HG02870 (cell line): Measurements from ENCODE around the gene FLCN.
A peak's percentile ranks its signal among the peaks of the same experiment; 100 is the strongest.

Source experiments
- ATAC-seq: cut with Tn5 transposase; IDR thresholded peaks from one replicate; pipeline ENCODE4 v1.9.1; 2021; ENCODE audit warnings: mild to moderate bottlenecking, moderate library complexity; ENCODE audit not compliant: unreplicated experiment

The FLCN gene

GRCh38 chr17:17236295-17237025, 508 bp downstream of the FLCN start:
- ATAC-seq = peak; percentile 23

- ATAC-seq = no peak
Measured at GRCh38 chr17:17235212-17236174, 1.5 kb downstream of the FLCN start.

GRCh38 chr17:17232303-17232621, 4.7 kb downstream of the FLCN start:
- ATAC-seq = no peak

- ATAC-seq = no peak
Measured at GRCh38 chr17:17231621-17232302, 5.2 kb downstream of the FLCN start.

- no peak for ATAC-seq
Measured at GRCh38 chr17:17229416-17230384, 7.3 kb downstream of the FLCN start.

- ATAC-seq = no peak
Measured at GRCh38 chr17:17228521-17229279, 8.3 kb downstream of the FLCN start.

GRCh38 chr17:17227608-17228520, 9.1 kb downstream of the FLCN start:
- no peak for ATAC-seq

GRCh38 chr17:17226451-17227265, 10.3 kb downstream of the FLCN start:
- ATAC-seq = no peak

- ATAC-seq = no peak
Measured at GRCh38 chr17:17225901-17226300, 11.1 kb downstream of the FLCN start.

- ATAC-seq = no peak
Measured at GRCh38 chr17:17224137-17224536, 12.8 kb downstream of the FLCN start.

- no peak for ATAC-seq
Measured at GRCh38 chr17:17223736-17224135, 13.2 kb downstream of the FLCN start.

GRCh38 chr17:17221329-17221728, 15.6 kb downstream of the FLCN start:
- ATAC-seq = no peak

- no peak for ATAC-seq
Measured at GRCh38 chr17:17220529-17220928, 16.4 kb downstream of the FLCN start.

GRCh38 chr17:17217995-17218394, 19.0 kb downstream of the FLCN start:
- ATAC-seq = no peak

GRCh38 chr17:17216776-17217175, 20.2 kb downstream of the FLCN start:
- ATAC-seq = no peak

GRCh38 chr17:17216236-17216635, 20.7 kb downstream of the FLCN start:
- ATAC-seq = no peak

GRCh38 chr17:17215575-17215974, 21.4 kb downstream of the FLCN start:
- ATAC-seq = no peak
